ENCODE results near the gene MTTP. TPM values are rescaled to one million over a fixed set of nuclear protein-coding genes. Genes with fewer than 3 reads are reported as not detected.

The MTTP gene
- total and polyA plus RNA-seq, 4 donors: 58.4 to 193 (median 83.9) TPM

DNA sequence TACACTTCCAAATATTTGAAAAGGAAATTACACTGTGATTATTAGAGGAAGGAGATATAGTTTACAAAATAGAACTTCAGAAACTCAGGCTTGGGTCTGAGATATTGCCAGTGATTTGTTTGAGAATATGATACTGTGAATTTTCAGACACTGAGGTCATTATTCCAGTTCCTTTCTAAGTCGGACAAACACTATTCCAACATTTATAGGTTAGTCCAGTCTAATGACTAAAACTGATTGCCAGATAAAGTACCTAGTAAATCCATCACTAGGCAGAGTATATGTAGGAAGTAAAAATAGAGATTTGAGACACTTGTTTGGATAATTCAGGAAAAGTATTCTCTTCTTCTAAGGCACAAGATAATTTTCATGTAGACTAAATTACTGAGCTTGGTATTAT lies 13.2 kb downstream of the MTTP start (continued):
- TF ChIP-seq, protein P1, sequence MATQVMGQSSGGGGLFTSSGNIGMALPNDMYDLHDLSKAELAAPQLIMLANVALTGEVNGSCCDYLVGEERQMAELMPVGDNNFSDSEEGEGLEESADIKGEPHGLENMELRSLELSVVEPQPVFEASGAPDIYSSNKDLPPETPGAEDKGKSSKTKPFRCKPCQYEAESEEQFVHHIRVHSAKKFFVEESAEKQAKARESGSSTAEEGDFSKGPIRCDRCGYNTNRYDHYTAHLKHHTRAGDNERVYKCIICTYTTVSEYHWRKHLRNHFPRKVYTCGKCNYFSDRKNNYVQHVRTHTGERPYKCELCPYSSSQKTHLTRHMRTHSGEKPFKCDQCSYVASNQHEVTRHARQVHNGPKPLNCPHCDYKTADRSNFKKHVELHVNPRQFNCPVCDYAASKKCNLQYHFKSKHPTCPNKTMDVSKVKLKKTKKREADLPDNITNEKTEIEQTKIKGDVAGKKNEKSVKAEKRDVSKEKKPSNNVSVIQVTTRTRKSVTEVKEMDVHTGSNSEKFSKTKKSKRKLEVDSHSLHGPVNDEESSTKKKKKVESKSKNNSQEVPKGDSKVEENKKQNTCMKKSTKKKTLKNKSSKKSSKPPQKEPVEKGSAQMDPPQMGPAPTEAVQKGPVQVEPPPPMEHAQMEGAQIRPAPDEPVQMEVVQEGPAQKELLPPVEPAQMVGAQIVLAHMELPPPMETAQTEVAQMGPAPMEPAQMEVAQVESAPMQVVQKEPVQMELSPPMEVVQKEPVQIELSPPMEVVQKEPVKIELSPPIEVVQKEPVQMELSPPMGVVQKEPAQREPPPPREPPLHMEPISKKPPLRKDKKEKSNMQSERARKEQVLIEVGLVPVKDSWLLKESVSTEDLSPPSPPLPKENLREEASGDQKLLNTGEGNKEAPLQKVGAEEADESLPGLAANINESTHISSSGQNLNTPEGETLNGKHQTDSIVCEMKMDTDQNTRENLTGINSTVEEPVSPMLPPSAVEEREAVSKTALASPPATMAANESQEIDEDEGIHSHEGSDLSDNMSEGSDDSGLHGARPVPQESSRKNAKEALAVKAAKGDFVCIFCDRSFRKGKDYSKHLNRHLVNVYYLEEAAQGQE (IDR thresholded peaks at IDR 0.05): no peak

DNA sequence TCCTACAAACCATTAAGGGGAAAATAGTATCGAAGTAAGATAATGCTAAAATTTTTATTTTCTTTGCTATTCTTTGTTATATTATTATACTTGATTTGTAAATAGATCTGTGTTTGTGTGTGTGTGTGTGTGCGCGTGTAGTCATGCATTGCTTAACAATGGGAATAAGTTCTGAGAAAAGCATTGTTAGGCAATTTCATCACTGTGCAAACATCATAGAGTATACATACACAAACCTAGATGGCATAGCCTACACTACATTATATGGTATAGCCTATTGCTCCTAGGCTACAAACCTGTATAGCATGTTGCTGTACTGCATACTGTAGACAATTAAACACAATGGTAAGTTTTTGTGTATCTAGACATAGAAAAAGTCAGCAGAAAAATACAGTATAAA lies 17.1 kb downstream of the MTTP start:
- peaks cover 1 to 14% (median 5%) of the 10 kb centered on the region in 4 donors for H3K4me1 ChIP-seq (ENCODE audit: control insufficient read depth in 4 of 4, insufficient read depth in 4 of 4, low read length in 3 of 4)
- WGBS: 76% methylated on average over 3 of the region's 3 CpGs

GRCh38 chr4:99593781-99594641 lies 19.4 kb downstream of the MTTP start:
- DNase-seq (ENCODE audit: low spot score): no peak
- no peak overlapping the region for H3K4me3 ChIP-seq (ENCODE audit: low read depth in 1 of 3, low read length in 3 of 3)
- H3K9ac ChIP-seq (ENCODE audit: low read depth in 1 of 2, low read length in 2 of 2): no peak overlapping the region
- no peaks in the 10 kb centered on the region for H3K9me3 ChIP-seq (ENCODE audit: control insufficient read depth in 4 of 4, low read length in 3 of 4)
- peaks cover 0 to 8% (median under 1%) of the 10 kb centered on the region in 4 donors for H3K4me1 ChIP-seq (ENCODE audit: control insufficient read depth in 4 of 4, insufficient read depth in 4 of 4, low read length in 3 of 4)
- 65% methylated on average over 4 of the region's 4 CpGs for WGBS
- H3K27ac ChIP-seq (ENCODE audit: low read depth in 1 of 2, low read length in 2 of 2): no peak overlapping the region
- H3K27me3 ChIP-seq (ENCODE audit: control insufficient read depth in 4 of 4, insufficient read depth in 4 of 4, low read length in 3 of 4): no peaks in the 10 kb centered on the region
- peaks cover 1 to 63% (median 25%) of the 10 kb centered on the region in 4 donors for H3K36me3 ChIP-seq (ENCODE audit: control insufficient read depth in 4 of 4, insufficient read depth in 3 of 4, low read depth in 1 of 4, low read length in 3 of 4)
- TF ChIP-seq HNF4G (IDR thresholded peaks at IDR 0.05) (no peak), MAX (IDR thresholded peaks at IDR 0.05) (no peak), RXRA (IDR thresholded peaks at IDR 0.05) (no peak), GABPA (IDR thresholded peaks at IDR 0.05 in 1 of 2, conservative IDR thresholded peaks at IDR 0.05 in 1 of 2) (no peak), HNF4A (conservative IDR thresholded peaks at IDR 0.05) (no peak), YY1 (IDR thresholded peaks at IDR 0.05) (no peak), NR2F2 (IDR thresholded peaks at IDR 0.05) (no peak), RAD21 (IDR thresholded peaks at IDR 0.05) (no peak)
- TF ChIP-seq, protein P1 (IDR thresholded peaks at IDR 0.05): no peak
- TF ChIP-seq, protein P2, sequence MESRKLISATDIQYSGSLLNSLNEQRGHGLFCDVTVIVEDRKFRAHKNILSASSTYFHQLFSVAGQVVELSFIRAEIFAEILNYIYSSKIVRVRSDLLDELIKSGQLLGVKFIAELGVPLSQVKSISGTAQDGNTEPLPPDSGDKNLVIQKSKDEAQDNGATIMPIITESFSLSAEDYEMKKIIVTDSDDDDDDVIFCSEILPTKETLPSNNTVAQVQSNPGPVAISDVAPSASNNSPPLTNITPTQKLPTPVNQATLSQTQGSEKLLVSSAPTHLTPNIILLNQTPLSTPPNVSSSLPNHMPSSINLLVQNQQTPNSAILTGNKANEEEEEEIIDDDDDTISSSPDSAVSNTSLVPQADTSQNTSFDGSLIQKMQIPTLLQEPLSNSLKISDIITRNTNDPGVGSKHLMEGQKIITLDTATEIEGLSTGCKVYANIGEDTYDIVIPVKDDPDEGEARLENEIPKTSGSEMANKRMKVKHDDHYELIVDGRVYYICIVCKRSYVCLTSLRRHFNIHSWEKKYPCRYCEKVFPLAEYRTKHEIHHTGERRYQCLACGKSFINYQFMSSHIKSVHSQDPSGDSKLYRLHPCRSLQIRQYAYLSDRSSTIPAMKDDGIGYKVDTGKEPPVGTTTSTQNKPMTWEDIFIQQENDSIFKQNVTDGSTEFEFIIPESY (IDR thresholded peaks at IDR 0.05): no peak

More for the DNA sequence above, 17.1 kb downstream of the MTTP start:
- no peak overlapping the region for H3K9ac ChIP-seq (ENCODE audit: low read depth in 1 of 2, low read length in 2 of 2)
- H3K36me3 ChIP-seq (ENCODE audit: control insufficient read depth in 4 of 4, insufficient read depth in 3 of 4, low read depth in 1 of 4, low read length in 3 of 4): peaks cover 0 to 45% (median 19%) of the 10 kb centered on the region in 4 donors
- no peak for DNase-seq (ENCODE audit: low spot score)
- no peaks in the 10 kb centered on the region for H3K9me3 ChIP-seq (ENCODE audit: control insufficient read depth in 4 of 4, low read length in 3 of 4)
- H3K27me3 ChIP-seq (ENCODE audit: control insufficient read depth in 4 of 4, insufficient read depth in 4 of 4, low read length in 3 of 4): no peaks in the 10 kb centered on the region
- TF ChIP-seq FOXA1 (IDR thresholded peaks at IDR 0.05) (no peak), MAX (IDR thresholded peaks at IDR 0.05) (no peak), GABPA (IDR thresholded peaks at IDR 0.05 in 1 of 2, conservative IDR thresholded peaks at IDR 0.05 in 1 of 2) (no peak), HNF4A (conservative IDR thresholded peaks at IDR 0.05) (no peak), FOXA2 (IDR thresholded peaks at IDR 0.05) (no peak), TAF1 (conservative IDR thresholded peaks at IDR 0.05) (no peak), CTCF (IDR thresholded peaks at IDR 0.05; ENCODE audit: low read depth, low read length, missing input control) (no peak), NR2F2 (IDR thresholded peaks at IDR 0.05) (no peak)
- no peak overlapping the region for H3K4me3 ChIP-seq (ENCODE audit: low read depth in 1 of 3, low read length in 3 of 3)
- H3K27ac ChIP-seq (ENCODE audit: low read depth in 1 of 2, low read length in 2 of 2): no peak overlapping the region

Measured in liver (tissue), 9 donors.